Neuron (in vitro differentiated cells): Measurements from ENCODE around the gene HRH1.
"Not testable (repeated sequence)": the region's sequence is repeated elsewhere in the genome, so short reads cannot be mapped to it uniquely, and the experiment has no call there.

ENCODE experiments used
- H2AFZ ChIP-seq: one replicate; pipeline ENCODE4 v1.6.1; 2013; ENCODE audit warnings: low read depth, mild to moderate bottlenecking, inconsistent platforms, low read length, moderate library complexity
- H3K27me3 ChIP-seq: one replicate; pipeline ENCODE4 v1.6.1; 2013; ENCODE audit warnings: low read length; ENCODE audit not compliant: insufficient read depth
- H3K36me3 ChIP-seq: one replicate; pipeline ENCODE4 v1.6.1; 2013; ENCODE audit warnings: low read length; ENCODE audit not compliant: insufficient read depth
- H3K4me1 ChIP-seq: one replicate; pipeline ENCODE4 v1.6.1; 2013; ENCODE audit warnings: low read length; ENCODE audit not compliant: insufficient read depth
- H3K4me3 ChIP-seq: 2 replicates; pipeline ENCODE4 v1.5.1; 2013; ENCODE audit warnings: mild to moderate bottlenecking, low read length, moderate library complexity
- H3K9me3 ChIP-seq: one replicate; pipeline ENCODE4 v1.6.1; 2013; ENCODE audit warnings: low read length

HRH1 gene

GRCh38 chr3:11154036-11154952 is at the start of gene HRH1:
Gene HRH1 (plus strand): TSS chr3:11154493. CDS start chr3:11259038, 104,545 bp downstream.
- H3K27me3 ChIP-seq: peaks cover 70% of the 10 kb centered on the region
- H3K36me3 ChIP-seq: no peaks in the 10 kb centered on the region
- H3K4me1 ChIP-seq: peaks cover 7% of the 10 kb centered on the region
- peak within 1 kb of the TSS; percentile 55 for H2AFZ ChIP-seq
- no peaks in the 10 kb centered on the region for H3K9me3 ChIP-seq
- no peak within 1 kb of the TSS for H3K4me3 ChIP-seq

GRCh38 chr3:11113316-11113715 is 41.0 kb upstream of the HRH1 start:
- not testable (repeated sequence) for H3K4me1 ChIP-seq, H3K36me3 ChIP-seq, H3K4me3 ChIP-seq, H3K27me3 ChIP-seq, H3K9me3 ChIP-seq, H2AFZ ChIP-seq

- Histone ChIP-seq H2AFZ (no peak overlapping the region), H3K4me1 (no peaks in the 10 kb centered on the region), H3K4me3 (no peak overlapping the region), H3K27me3 (no peaks in the 10 kb centered on the region), H3K9me3 (no peaks in the 10 kb centered on the region), H3K36me3 (no peaks in the 10 kb centered on the region)
Observed at GRCh38 chr3:11115548-11115947, 38.7 kb upstream of the HRH1 start.

GRCh38 chr3:11116336-11117059 is 37.8 kb upstream of the HRH1 start:
- H3K4me1 ChIP-seq: no peaks in the 10 kb centered on the region
- H3K27me3 ChIP-seq: no peaks in the 10 kb centered on the region
- no peaks in the 10 kb centered on the region for H3K9me3 ChIP-seq
- no peak overlapping the region for H3K4me3 ChIP-seq
- H2AFZ ChIP-seq: no peak overlapping the region
- H3K36me3 ChIP-seq: no peaks in the 10 kb centered on the region

- Histone ChIP-seq H3K9me3 (no peaks in the 10 kb centered on the region), H3K27me3 (no peaks in the 10 kb centered on the region), H2AFZ (no peak overlapping the region), H3K4me3 (no peak overlapping the region), H3K4me1 (no peaks in the 10 kb centered on the region), H3K36me3 (no peaks in the 10 kb centered on the region)
Observed at GRCh38 chr3:11117591-11117990, 36.7 kb upstream of the HRH1 start.

GRCh38 chr3:11118181-11118682 is 36.1 kb upstream of the HRH1 start:
- Histone ChIP-seq H3K9me3 (no peaks in the 10 kb centered on the region), H3K4me1 (no peaks in the 10 kb centered on the region), H3K36me3 (no peaks in the 10 kb centered on the region), H2AFZ (no peak overlapping the region), H3K27me3 (no peaks in the 10 kb centered on the region), H3K4me3 (no peak overlapping the region)

- no peaks in the 10 kb centered on the region for H3K4me1 ChIP-seq
- H2AFZ ChIP-seq: no peak overlapping the region
Observed at GRCh38 chr3:11120091-11120805, 34.0 kb upstream of the HRH1 start.

GRCh38 chr3:11126653-11127052 is 27.6 kb upstream of the HRH1 start:
- Histone ChIP-seq H3K4me1 (no peaks in the 10 kb centered on the region), H3K9me3 (no peaks in the 10 kb centered on the region), H3K4me3 (no peak overlapping the region), H3K36me3 (no peaks in the 10 kb centered on the region), H3K27me3 (no peaks in the 10 kb centered on the region), H2AFZ (no peak overlapping the region)

More at GRCh38 chr3:11120091-11120805, 34.0 kb upstream of the HRH1 start:
- Histone ChIP-seq H3K36me3 (no peaks in the 10 kb centered on the region), H3K9me3 (no peaks in the 10 kb centered on the region), H3K4me3 (no peak overlapping the region), H3K27me3 (no peaks in the 10 kb centered on the region)

- Histone ChIP-seq H3K4me3 (no peak overlapping the region), H2AFZ (no peak overlapping the region), H3K4me1 (no peaks in the 10 kb centered on the region), H3K36me3 (no peaks in the 10 kb centered on the region), H3K27me3 (no peaks in the 10 kb centered on the region), H3K9me3 (no peaks in the 10 kb centered on the region)
Observed at GRCh38 chr3:11128682-11129632, 25.3 kb upstream of the HRH1 start.

- Histone ChIP-seq H3K27me3 (no peaks in the 10 kb centered on the region), H3K36me3 (no peaks in the 10 kb centered on the region), H3K4me3 (no peak overlapping the region), H3K9me3 (no peaks in the 10 kb centered on the region), H3K4me1 (no peaks in the 10 kb centered on the region), H2AFZ (no peak overlapping the region)
Observed at GRCh38 chr3:11130385-11130784, 23.9 kb upstream of the HRH1 start.

GRCh38 chr3:11131371-11131770 is 22.9 kb upstream of the HRH1 start:
- Histone ChIP-seq H3K4me1 (no peaks in the 10 kb centered on the region), H3K27me3 (no peaks in the 10 kb centered on the region), H2AFZ (no peak overlapping the region), H3K9me3 (no peaks in the 10 kb centered on the region), H3K4me3 (no peak overlapping the region), H3K36me3 (no peaks in the 10 kb centered on the region)

- H3K4me3 ChIP-seq, H3K27me3 ChIP-seq, H3K9me3 ChIP-seq, H3K36me3 ChIP-seq, H2AFZ ChIP-seq, H3K4me1 ChIP-seq: not testable (repeated sequence)
Observed at GRCh38 chr3:11131886-11132285, 22.4 kb upstream of the HRH1 start.
